ENCODE measurements around the gene ADGRB3.
"Not testable (repeated sequence)": the region's sequence is repeated elsewhere in the genome, so short reads cannot be mapped to it uniquely, and the experiment has no call there.

ADGRB3 gene

DNA sequence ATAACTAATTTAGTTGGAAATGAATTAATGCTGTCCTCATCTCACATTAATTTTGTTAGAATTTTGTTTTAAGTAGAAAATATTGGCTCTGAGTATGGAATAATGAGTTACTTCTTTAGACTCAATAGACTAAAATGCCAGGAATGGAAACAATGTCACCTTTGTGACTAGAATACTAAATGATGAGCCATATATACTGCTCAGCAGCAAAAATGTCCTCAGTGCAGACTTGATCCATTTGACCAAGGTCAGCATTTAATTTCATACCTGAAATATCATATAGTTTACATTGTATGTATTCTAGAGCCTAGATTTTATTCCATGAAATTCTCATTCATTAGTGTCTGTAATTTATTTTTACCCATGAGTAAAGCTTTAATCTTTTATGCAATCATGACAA lies 217.7 kb downstream of the ADGRB3 start:
- DNase-seq = no peak

DNA sequence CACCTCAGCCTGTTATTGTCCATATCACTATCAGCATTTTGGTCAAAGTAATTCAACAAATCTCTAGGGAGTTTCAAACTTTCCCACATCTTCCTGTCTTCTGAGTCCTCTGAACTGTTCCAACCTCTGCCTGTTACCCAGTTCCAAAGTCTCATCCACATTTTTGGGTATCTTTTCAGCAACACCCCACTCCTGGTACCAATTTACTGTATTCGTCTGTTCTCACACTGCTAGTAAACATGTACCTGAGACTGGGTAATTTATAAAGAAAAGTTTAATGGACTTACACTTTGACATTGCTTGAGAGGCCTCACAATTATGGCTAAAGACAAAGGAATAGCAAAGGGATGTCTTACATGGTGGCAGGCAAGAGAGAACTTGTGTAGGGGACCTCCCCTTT lies 224.2 kb downstream of the ADGRB3 start:
- no peak for DNase-seq

DNA sequence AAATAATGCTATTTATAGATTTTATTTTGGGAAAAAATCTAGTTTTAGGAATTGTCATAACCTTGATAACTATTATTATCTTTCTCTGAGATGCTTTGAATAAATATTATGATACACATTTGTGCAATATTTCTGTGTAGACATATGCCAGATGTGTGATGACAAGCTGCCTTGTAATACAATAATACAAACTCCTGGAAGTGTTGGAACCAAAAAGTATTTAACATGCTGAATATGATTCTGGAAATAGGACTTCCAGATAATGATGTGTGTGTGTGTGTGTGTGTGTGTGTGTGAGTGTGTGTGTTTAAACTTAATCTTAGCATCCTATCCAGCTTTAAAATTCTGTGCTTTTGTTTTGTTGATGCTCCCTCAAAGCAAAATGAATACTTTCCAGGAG lies 233.6 kb downstream of the ADGRB3 start:
- no peak for DNase-seq

DNA sequence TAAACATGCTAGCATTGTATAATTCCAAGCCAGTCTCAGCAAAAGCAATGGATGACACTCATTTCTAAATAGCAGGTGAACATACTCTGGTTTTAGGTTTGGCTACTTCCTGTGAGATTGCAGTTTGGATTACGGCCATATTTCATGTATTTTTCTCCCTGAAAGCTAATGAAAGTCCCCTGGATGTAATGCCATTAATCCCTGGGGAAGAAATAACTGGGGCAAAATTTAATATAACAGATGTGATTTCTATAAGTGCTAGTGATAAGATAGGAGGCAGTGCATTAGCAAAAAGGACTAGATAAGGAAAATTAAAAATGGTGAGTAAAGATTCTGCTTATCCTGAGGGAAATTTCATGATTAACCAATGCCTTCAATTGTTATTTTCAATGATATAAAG lies 238.2 kb downstream of the ADGRB3 start:
- DNase-seq = no peak

DNA sequence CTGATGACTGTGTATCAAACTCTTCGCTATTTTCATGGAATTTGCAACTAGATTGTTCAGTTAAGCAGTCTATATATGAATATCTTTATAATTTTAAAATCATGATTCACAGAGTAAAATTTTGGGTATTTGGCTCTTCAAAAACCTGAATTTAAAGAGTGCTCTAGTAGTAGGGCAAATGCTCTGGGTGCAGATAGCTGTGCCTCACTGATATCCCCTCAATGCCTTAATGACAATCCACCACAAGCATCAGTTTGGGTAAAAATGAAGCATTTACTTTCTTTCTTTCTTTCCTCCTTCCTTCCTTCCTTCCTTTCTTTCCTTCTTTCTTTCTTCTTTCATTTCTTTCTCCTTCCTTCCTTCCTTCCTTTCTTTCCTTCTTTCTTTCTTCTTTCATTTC lies 239.7 kb downstream of the ADGRB3 start:
- no peak for DNase-seq

DNA sequence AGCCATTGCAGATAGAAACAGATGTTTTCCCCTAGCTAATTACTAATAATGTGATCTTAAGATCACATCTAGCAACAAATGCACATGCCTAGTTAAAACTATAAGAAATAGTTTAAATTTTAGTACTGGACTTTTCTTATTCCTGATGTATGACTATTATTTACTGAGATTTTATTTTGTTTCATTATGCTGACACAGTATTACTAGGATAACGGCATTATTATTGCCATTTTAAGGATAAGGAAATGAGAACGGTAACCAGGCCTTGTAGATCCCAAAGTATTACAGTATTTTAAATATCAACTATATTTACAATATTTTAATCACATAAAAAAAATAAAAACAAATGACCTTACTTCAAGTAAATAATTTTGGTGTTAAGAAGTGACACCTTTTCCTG lies 240.3 kb downstream of the ADGRB3 start:
- DNase-seq = no peak

DNA sequence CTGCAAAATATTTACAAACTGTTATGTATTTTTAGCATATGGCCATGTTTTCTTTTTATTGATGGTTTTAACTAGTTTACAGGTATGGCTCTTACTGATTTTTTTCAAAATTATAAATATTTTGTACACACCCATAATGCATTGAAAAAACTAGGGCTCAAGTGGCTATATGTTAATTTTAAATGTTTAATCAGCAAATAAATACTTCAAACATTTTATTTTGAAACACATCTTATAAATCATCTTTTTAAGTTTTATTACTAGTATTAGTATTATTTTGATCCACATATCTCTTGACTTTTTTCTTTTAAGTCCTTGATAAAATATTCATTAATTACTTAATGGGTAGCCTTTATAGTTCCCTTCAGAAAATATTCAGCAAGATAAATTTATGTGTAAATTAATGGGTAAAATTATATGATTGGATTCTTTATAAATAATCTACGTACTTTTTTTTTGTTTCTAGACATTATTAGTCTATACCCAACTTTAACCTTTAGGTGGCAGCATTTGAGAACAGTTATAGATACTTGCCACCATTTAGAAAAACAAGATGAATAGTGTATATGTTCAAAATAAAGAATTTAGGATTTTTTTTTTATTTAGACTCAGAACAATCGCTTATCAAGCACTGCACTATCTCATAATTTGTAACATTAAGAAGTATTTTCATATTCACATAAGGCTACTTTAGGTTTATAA lies 241.9 kb downstream of the ADGRB3 start:
- DNase-seq = no peak

DNA sequence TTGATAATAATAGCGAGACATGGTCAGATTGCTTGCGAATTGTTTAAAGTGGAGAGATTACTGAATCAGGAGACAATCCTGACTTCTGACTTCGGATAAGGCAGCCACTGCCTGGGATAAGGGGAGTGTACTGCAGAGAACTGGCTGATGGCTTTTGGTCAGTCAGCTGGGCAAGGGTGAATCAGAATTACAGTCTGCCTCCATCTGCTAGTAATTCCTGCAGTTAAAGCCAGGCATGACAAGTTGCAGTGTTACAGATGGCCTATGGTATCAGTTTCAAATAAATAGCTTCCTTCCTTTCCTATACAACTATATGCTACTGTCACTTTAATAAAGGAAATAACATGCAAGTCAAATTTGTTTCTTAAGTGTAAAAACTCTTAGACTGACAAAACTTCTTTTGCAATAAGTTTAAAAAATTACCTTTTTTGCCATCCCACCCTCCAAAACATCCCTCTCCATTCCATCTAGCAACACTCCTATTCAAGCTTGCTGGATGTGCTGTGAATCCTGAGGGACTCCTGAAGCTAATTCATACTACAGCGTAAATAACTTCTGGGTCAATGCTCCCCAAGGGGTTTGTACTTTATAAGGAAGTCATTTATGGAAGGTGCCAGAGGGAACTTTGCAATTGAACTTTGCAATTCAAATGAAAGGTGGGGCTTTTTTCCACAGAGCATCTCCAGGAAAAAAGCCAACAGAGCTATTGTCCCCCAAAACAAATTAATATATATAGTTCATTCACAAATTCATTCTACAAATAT lies 245.2 kb downstream of the ADGRB3 start:
- no peak for DNase-seq

DNA sequence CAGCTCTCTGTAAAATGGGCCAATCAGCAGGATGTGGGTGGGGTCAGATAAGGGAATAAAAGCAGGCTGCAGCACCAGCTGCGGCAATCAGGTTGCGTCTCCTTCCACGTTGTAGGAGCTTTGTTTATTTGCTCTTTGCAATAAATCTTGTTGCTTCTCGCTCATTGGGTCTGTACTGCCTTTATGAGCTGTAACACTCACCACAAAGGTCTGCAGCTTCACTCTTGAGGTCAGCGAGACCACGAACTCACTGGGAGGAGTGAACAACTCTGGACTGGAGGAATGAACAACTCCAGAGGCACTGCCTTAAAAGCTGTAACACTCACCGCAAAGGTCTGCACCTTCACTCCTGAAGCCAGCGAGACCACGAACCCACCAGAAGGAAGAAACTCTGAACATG lies 248.2 kb downstream of the ADGRB3 start:
- not testable (repeated sequence) for DNase-seq

DNA sequence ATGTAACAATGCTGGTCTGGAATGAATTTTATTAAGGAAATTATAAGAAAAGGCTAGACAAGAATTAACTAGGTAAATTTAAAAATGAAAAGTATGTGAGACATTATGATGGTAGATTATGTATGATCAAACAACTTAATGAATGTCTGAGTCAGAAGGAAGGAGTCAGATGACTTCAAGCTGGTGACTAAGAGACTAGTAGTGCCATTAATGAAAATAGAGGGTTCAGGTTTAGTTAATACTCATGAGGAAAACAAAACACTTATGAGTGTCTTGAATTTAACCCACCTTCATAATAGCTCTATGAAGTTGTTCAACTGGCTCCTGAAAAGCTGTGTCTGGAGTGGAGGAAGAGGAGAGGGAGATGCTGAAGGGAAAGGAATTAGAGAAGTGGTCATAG lies 256.3 kb downstream of the ADGRB3 start:
- DNase-seq = no peak

DNA sequence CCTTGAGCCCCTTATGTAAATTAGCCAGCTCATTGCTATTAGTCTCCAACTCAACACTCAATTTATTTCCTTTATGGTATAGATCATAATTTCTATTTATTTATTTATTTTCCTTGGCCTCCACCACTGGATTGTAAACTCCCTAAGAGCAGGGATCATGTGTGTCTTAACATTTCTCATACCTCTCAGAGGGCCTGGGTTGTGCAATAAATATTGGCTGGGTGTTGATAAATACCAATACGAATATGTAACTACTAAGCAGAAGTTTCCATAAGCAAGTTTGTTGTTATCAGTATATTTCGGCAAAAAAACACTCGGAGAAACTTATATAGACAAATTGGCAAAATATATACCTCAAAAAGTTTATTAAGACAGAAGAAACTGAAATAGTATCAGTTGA lies 257.4 kb downstream of the ADGRB3 start:
- DNase-seq = no peak

DNA sequence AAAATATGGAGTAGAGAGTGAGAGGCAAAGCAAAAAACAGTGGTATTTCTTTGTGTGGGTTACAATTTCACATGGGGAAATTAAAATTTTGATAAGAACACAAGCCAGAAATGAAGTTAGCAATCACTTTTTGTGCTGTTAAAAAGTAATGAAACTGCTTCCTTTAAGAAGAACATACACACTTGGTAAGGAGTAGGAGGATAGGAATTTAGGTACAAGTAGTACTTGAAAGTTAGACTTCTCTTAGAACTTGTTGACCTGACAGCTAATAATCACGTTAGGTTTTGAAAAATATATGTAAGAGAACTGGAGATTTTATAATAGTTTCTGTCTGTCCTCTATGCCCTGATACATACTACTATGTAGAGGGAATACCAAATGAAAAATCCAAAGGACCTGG lies 260.8 kb downstream of the ADGRB3 start:
- no peak for DNase-seq

DNA sequence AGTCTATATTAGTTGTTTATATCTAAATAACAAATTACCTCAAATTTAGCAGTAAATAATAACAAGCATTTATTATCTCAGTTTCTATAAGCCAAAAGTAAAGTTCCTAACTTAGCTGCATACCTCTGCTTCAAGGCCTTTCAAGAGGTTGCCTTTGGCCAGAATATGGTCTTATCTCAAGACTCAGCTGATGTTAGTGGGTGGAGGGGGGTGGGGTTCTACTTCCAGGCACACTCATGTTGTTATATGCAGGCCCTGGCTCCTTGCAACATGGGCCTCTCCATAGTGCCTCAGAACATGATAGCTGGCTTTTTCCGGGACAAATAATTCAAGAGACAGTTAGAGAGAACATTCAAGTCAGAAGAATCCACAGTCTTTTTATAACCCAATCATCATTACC lies 266.0 kb downstream of the ADGRB3 start:
- DNase-seq = no peak

DNA sequence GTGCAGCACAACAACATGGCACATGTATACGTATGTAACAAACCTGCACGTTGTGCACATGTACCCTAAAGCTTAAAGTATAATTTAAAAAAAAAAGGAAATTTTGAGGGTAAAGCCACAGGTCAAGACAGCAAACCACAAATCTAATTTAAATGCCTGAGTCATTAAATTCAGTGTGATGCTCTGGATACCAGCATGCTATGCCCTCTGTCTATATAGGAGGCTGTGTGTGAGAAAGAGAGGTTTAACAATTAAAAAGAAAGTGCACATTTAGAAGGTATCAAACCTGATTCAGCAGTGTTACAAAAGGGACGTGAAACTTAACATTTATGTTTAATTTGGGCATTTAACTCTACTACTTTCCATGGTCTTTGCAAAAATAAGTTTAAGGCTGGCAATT lies 276.3 kb downstream of the ADGRB3 start:
- DNase-seq = no peak

DNA sequence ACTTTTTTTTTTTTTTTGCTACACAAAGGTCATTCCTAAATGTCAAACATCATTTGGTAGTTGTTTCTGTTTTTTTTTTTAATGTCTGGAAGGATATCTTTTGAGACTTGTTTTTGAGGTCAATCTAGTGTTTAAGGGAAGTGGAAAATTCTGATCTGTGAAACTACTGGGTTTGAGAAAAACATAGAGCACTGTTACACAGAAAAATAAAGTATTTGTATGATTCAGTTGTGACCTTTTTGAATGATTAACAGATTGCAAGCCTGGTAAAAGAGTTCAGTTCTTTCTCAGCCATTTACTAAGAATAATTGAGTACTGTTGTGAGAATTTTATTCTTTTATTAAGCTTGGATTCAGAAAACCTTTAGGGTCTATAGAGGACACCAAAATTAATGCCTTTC lies 276.7 kb downstream of the ADGRB3 start:
- DNase-seq = no peak

DNA sequence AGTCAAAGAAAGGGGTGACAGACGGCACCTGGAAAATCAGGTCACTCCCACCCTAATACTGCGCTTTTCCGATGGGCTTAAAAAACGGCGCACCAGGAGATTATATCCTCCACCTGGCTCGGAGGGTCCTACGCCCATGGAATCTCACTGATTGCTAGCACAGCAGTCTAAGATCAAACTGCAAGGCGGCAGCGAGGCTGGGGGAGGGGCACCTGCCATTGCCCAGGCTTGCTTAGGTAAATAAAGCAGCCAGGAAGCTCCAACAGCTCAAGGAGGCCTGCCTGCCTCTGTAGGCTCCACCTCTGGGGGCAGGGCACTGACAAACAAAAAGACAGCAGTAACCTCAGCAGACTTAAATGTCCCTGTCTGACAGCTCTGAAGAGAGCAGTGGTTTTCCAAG lies 277.7 kb downstream of the ADGRB3 start:
- not testable (repeated sequence) for DNase-seq

DNA sequence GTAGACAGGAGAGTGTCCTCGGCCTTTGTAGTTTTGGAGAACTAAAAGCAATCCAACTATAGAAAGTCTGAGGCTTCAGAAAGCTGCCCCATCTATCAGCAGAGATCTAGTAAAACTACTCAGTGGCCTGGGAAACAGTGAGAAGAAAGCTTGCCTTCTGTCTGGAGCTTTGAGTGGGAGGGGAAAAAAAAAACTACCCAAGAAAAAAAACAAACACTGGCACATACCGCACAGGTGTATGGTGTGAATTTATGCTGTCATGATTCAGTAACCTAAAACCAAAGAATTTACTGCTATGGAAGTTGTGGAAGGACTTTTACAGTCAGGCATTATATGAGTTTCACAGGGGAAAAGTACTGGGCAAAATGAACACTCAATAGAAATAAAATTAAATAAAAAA lies 280.5 kb downstream of the ADGRB3 start:
- DNase-seq = no peak

DNA sequence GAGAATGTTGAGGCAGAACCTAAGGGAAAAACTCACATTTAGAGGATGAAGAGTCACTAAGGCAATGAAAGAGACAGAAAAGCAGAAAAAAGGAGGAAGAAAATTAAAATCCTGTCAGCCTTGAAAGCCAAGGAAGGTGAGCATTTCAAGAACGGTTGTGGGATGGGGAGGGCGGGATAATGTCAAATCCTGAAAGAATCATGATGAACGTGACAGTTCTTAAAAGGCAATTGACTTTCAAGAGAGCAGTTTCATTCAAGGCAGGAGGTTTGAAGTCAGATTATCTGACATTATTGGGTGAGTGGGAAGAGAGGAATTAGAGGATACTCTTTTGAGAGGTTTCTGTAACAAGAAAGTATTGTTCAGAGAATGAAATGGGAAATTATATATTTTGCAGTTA lies 284.5 kb downstream of the ADGRB3 start:
- no peak for DNase-seq

DNA sequence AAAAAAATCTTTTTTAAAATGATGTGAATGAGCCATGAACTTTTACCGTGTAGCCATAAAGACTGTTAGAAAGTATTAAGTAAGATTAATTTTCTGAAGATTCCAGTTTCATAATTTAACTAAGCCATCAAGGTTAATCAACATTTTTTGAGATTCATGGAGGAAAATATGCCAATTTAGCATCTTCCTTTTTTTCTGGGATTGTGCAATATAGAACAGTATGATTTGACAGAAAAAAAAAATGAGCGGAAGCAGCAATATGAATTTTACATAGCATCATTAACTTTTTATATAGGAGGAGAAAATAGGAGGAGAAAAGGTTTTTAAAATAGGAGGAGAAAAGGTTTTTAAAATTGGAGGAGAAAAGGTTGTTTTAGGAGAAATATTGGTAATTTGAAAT lies 306.3 kb downstream of the ADGRB3 start:
- no peak for DNase-seq

DNA sequence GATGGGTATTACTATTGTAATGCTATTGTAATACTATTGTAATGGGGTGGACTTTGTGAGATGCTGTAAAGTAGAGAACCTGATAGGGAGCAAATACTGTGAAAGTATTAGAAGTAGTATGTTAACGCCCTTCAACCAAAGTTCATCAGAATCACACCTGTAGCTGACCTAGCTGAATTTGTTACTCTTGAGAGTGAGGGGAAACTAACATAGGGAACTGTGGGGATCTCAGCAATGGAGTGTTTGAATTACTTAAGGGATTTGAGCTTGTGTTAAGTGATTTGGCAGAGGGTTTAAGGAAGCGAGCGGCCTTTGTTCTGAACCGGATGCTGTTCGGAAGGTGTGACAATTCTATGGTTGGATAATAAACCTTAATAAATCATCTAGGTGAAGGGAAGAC lies 312.6 kb downstream of the ADGRB3 start:
- no peak for DNase-seq

DNA sequence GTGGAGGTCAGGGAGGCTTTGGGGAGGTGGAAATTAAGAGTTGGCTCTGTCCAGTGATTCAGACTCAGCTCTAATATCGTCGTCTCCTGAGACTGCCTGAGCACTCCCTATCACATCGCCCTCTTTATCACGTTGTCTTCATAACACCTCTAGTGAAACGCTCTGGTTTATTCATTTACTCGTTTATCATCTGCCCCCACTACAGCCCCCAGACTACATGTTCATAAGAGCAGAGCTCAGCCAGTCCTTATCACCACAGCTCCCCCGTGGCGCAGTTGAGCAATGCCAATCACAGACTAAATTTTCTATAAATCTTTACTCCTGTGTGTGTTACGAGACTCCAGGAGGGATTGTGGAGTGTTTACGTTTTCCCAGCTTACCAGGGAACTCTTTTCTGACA lies 316.2 kb downstream of the ADGRB3 start:
- no peak for DNase-seq

DNA sequence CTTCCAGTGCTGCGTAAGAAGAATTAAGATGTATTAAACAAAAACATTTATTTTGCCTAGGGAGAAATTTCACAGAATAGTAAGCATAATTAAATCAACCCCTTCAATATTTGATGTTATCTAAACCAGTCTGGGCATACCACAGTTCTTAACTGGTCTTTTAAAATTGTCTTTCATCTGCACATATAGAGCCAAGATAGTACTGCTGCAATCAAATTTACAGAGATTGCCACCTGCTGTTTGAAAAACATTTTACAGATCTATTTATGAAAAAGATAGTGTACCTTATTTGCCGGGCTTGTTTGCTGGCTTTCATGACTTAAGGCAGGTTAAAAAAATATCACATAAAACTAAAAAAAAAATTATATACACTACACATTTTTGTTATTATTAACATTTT lies 323.2 kb downstream of the ADGRB3 start:
- no peak for DNase-seq

DNA sequence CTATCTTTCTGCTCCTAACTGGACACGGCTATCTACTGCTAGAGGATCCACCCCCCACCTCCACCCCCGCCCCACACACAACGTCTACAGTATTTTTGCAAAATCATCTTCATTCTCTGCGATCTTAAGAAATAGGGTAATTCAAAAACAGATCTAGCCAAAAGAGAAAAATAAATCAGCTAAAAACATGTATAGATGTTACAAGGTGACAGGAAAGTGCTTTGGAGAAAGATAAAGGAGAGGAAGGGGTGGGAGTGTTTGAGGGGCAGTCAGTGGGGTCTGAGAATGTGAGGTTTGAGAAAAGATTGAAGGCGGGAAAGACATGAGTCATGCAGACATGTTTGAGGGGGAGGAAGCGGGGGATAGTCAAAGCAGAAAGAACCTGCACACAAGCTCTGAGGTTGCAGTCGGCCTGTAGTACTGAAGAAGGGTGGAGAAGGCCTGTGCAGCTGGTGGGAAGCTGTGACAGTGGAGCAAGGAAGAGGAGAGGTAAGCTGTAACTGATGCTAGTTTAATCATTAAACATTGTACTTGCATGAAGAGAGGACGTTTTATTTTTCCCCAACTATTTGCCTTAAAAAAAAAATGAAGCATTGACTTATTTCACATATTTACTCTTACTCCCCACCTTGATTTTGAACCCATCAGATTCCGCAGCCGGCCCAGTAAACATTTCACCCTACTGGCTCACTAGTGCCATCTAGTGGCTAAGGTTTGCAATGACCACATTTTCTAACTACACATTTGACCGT lies 332.6 kb downstream of the ADGRB3 start:
- DNase-seq = no peak

DNA sequence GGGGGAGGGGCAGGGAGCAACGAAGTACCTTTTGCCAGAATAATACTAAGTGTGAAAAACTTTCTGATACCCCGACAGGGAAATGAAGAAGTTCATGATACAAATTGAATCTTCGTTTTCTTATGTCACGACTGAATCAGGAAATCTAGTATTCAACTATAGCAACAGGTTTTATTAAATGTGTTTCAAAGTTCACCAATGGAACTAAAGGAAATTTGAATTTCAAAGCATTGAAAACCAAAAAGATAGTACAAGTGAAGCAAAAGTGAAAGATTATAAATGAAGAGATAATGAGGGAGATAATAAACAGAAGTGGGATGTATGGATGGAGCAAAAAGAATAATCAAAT lies 333.2 kb downstream of the ADGRB3 start:
- DNase-seq = no peak
